ENCODE data around the gene USP25.

DNA sequence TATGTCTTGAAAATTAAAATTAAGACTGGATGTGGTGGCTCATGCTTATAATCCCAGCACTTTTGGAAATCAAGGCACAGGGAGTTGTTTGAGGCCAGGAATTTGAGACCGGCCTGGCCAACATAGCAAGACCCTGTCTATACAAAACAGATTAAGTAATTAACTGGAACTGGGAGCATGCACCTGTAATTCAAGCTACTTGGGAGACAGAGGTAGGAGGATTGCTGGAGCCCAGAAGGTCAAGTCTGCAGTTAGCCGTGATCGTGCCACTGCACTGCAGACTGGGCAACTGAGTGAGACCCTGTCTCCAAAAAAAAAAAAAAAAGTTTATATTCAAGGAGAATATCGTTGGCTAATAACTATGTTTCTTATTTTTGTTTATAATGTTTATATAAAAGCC, 139.2 kb downstream of the USP25 start:
- TF ChIP-seq CTCF (IDR thresholded peaks at IDR 0.05) (no peak), EZH2 (IDR thresholded peaks at IDR 0.05; ENCODE audit: borderline replicate concordance, insufficient read depth, low read depth, low read length, poor library complexity, severe bottlenecking) (no peak)

Measured in B cell (primary cell).